CD4-positive, alpha-beta T cell treated with Interleukin-1 beta for 1 hour (primary cell): ENCODE data around the gene ZSCAN4.

ENCODE experiments used
- DNase-seq, 2 donors: peaks; one replicate each; pipeline ENCODE4 v3.0.0-alpha.2; 2020 to 2022

Gene ZSCAN4

GRCh38 chr19:57682226-57682766 is 13.6 kb downstream of the ZSCAN4 start:
- no peak for DNase-seq

- no peak for DNase-seq
Measured at GRCh38 chr19:57686727-57687126, 18.0 kb downstream of the ZSCAN4 start.

- DNase-seq: no peak
Measured at GRCh38 chr19:57687363-57688010, 18.8 kb downstream of the ZSCAN4 start.

DNA sequence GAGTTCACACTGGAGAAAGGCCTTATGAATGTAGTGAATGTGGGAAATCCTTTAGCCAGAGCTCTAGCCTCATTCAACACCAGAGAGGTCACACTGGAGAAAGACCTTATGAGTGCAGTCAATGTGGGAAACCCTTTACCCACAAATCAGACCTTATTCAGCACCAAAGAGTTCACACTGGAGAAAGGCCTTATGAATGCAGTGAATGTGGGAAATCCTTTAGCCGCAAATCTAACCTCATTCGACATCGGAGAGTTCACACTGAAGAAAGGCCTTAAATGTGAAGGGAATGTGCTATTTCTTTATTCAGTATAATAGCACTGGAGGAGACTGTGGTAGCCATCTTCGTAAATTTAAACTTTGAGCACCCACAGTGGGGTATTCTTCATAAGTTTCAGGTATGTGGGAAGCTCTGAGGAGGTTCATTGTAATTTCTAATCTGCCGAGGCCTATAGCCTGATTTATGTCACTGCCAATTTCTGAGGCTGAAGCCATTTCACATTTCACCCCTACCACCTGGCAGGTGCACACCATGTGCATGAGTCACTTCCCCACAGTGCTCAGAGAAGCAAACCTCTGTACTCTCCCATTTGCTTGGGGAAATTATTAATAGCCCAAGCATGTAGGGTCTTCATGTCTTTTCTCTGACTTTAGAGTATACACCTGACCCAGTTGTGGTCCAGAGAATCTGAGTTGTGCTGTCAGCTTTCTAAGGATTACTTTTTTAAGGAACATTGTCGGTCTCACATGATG is 19.5 kb downstream of the ZSCAN4 start:
- DNase-seq: no peak

DNA sequence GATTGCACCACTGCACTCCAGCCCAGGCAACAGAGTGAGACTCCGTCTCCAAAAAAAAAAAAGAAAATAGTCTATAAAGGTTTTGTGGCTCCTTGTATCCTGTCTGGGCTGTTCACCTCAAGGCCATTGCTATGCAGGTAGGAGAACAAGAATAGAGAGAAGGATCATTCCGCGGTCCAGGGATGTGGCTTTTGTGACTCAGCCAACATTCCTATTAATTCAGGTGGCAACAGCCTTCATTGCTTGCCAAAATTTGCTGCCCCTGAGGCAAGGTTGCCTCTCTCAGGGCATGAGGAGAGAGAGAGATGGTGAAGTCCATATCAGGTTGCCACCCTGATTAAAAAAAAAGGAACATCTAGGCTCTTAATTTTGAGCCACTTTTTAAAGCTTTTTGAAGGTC is 21.0 kb downstream of the ZSCAN4 start:
- DNase-seq: no peak

DNA sequence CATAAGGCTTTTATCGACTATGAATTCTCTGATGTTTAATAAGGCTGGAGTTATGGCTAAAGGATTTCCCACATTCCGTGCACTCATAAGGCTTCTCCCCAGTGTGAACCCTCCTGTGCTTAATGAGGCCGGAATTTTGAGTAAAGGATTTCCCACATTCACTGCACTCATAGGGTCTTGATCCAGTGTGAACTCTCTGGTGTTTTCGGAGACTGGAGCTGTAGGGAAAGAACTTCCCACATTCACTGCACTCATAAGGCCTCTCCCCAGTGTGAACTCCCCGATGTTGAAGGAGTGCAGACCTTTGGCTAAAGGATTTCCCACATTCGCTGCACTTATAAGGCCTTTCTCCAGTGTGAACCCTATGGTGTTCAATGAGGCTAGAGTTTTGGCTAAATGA is 32.9 kb downstream of the ZSCAN4 start:
- DNase-seq: no peak

DNA sequence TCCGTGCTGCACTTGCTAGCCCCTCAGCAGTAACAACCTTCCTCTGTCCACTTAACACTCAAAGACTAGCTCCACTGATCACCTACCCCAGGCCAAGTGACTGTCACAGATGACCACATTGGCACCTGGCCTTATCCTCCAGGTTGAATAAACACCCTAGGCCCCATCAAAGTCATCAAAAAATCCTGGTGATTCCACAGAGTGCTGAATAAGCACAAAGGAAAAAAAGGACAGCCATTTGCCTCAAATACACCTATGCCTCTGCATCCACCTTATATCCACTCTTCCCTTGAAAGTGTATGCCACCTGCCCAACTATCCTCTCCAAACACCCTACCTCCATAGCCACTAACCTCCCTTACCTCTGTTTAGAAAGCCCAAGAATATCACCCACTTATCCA is 37.6 kb downstream of the ZSCAN4 start:
- DNase-seq: no peak

GRCh38 chr19:57708641-57709361 is 40.1 kb downstream of the ZSCAN4 start, which contains the start of gene ZNF154:
ZNF154 (minus strand) TSS chr19:57709204; CDS start chr19:57708971, 233 bp downstream.
- peak; percentile 70 to 78 for DNase-seq

- DNase-seq: no peak
Measured at GRCh38 chr19:57709616-57710015, 40.9 kb downstream of the ZSCAN4 start.

GRCh38 chr19:57712222-57712621 is 43.5 kb downstream of the ZSCAN4 start:
- no peak for DNase-seq

GRCh38 chr19:57719424-57719823 is 50.7 kb downstream of the ZSCAN4 start:
- no peak for DNase-seq

DNA sequence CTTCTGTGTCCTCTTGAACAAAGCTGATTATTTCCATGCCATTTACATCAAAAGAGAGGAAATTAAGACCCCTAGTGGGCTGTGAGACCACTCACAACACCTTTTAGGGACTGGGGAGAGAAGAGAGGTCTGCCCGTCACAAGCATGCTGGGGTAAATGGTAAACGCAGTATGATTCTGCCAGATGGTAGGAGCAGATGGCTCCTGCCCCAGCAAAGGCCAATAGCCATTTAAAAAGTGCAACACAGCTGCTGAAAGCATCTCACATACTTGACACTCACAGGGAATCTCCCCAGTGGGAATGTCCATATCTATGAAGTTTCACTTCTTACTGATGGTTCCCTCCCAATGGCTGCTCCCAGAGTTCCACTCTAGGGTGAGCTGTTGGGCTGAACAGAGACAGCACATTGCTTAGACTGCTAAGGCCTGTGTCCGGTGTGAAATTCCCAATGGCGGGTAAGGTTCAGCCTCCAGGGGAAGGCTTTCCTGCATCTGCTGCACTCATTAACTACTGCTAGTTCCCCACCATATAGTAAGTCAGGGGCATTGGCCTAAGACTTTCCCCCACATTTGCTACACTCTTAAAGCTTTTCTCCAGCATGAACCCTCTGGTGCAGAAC is 51.3 kb downstream of the ZSCAN4 start:
- DNase-seq: no peak

- DNase-seq: no peak
Measured at GRCh38 chr19:57720878-57721277, 52.1 kb downstream of the ZSCAN4 start.
